Ureter (tissue), 1 donor: ENCODE results near the gene KCNF1. TPM values are rescaled to one million over a fixed set of nuclear protein-coding genes. Genes with fewer than 3 reads are reported as not detected.

Source experiments
- total RNA-seq: library from RNA; stranded (reverse); gene quantifications from one replicate; pipeline ENCODE4 v1.2.4, GENCODE V29; 2023
- donor health status: DM: yes; HTN: yes; CAD: no.

Gene KCNF1
- total RNA-seq, 1 donor from 2014 or later = 0.60 TPM

Other genes with a start within 250 kb of the KCNF1 start
- gene NOL10, start 222.0 kb upstream of the KCNF1 start, total RNA-seq = 30.4 TPM
- 0.23 TPM for gene ATP6V1C2, start 190.3 kb upstream of the KCNF1 start, total RNA-seq
- gene PDIA6, start 99.1 kb upstream of the KCNF1 start, total RNA-seq = 125 TPM
- 31.2 TPM for gene SLC66A3, start 243.5 kb downstream of the KCNF1 start, total RNA-seq